Left hindlimb (tissue), 1 donor: ENCODE results near the gene ATP1A1.

Experiments used
- DNase-seq: peaks from one replicate; pipeline ENCODE4 v3.0.0-alpha.2; 2018

Gene ATP1A1

GRCh38 chr1:116373431-116374352, 648 bp downstream of the ATP1A1 start:
- peak; percentile 79 for DNase-seq

GRCh38 chr1:116374353-116375147, 1.5 kb downstream of the ATP1A1 start:
- peak; percentile 40 for DNase-seq

DNA sequence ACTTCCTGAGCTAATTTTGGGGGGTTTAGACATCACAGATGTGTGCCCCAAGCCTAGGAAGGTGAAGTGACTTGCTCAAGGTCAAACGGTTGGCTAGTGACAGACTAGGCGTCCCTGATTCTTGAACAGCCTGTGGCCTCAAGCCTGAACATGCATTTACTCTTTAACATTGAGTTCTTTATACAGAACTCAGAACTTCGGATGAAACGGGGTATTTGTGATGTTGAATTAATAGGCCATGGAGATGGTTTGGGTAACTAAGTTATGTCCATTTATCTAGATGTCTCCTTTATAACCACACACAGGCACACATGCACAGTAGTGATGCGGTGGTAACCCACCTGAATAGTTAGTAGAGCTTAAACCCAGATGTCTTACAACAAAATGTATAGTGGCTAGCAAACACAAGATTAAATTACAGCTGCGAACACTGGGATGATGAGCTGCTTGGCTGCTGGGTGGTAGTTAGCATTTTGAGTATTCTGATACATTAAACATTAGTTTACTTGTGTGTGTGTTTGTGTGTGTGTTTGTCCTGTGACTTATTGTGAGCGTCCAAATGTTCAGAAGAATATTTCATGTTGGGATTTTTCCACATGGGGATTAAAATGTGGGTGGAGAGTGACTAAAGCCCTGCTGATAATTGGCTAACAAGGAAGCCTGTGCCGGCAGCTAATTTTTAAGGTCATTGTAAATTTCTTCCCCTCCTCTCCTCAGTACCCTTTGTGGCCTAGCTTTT, 2.3 kb downstream of the ATP1A1 start:
- no peak for DNase-seq

DNA sequence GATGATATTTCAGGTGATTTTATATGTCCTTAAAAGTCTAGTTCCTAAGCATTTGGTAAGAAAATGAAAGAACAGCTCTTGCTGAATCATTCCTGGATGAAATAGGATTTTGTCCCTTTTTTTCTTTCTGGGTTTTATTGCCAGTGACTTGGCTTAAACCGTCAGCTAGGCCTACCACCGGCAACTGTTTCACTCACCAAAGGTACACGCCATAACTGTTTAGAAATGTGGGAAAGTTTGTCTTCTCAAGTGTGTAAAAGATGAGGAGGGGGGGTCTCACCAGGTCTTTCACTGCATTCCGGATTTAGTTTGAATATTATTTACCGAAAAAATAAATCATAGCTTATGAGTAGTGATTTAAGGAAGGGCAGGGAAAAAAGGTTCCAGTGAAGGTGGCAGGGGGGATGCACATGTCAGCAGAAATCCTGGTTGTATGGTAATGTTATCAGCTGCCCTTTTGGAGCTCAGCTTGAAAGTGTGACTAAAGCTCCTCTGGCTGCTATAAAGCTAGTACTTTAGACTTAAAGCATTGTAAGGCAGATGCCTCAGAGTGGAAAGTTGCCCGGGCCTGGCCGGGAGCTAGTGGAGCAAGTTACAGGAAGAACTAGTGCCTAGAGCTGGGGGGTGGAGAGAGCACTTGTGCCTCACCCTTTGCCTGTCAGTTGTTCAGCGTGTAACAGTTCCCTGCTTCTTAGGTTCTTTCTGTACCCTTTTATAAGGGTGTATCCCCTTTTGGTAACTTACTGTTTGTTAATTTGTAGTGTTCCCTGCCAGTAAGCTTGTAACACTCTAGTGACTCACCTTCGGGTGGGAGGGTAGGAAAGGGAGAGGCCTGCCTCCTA, 3.1 kb downstream of the ATP1A1 start:
- DNase-seq = peak; percentile 68

GRCh38 chr1:116376729-116377086, 3.7 kb downstream of the ATP1A1 start:
- DNase-seq = no peak

GRCh38 chr1:116377541-116378529, 4.8 kb downstream of the ATP1A1 start:
- peak; percentile 48 for DNase-seq

DNA sequence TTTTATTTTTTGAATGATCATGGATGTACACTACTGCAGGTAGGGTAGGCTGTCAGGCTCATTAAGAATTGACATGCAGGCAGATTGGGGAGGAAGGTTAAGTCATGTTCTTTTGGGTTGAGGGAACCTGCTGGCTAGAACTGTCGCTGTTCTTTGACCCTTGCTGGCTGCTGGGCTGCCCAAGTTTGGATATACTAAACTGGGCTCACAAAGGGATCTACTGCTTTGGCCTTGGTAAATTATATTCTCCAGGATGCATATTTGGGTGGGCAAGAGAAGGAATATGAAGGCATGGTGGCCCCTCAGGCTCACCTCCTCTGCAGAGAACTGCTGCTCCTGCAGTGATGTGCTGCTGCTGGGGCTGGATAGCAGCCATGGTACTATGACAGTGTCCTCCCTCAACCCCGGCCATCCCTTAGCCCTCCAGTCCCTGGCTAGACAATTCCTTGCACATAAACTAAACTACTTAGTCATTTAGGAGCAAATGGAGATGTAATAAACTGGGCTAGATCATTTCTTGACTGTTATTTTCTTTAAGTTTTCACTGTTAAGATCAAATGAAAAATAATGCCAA, 6.1 kb downstream of the ATP1A1 start:
- no peak for DNase-seq

GRCh38 chr1:116379674-116380498, 6.8 kb downstream of the ATP1A1 start:
- no peak for DNase-seq

- DNase-seq = no peak
These were observed 7.6 kb downstream of the ATP1A1 start for GRCh38 chr1:116380499-116381242.

- no peak for DNase-seq
These were observed 9.3 kb downstream of the ATP1A1 start for GRCh38 chr1:116382321-116382720.

- no peak for DNase-seq
These were observed 9.9 kb downstream of the ATP1A1 start for GRCh38 chr1:116382857-116383483.

DNA sequence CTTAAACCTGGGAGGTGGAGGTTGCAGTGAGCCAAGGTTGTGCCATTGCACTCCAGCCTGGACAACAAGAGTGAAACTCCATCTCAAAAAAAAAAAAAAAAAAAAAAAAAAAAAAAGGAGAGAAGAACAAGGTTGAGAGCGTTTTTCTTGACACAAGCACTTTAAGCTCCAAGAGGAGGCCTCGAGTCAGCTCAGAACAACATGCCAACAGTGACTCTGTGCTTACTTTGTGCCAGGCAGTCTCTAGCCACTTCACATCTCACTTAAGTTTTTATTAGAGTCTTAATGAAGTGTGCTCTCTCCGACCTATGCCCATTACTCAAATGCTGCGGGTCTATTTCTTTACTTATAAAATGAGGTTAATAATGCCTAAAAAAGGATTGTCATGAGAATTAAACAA, 13.0 kb downstream of the ATP1A1 start:
- no peak for DNase-seq

DNA sequence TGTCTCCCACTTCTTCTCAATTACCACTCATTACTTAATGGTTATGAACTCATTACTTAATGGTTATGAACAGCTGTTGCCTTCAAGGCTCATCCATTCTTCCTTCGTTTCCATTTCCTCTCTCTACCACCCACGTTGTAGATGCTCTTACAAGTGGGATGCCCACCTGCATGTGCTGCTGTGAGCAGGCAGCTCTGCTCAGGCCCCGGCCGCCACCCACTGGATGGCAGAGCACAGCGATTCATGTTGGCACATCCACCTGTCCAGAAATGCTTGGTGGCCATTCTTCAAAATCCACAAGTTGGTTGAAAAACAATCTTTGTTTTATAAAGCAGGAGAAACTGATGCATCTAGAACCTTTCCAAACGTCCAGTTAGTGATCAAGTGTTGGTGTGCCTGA, 14.5 kb downstream of the ATP1A1 start:
- no peak for DNase-seq

GRCh38 chr1:116388122-116388521, 15.1 kb downstream of the ATP1A1 start:
- no peak for DNase-seq

- no peak for DNase-seq
These were observed 16.0 kb downstream of the ATP1A1 start for GRCh38 chr1:116389013-116389412.

- DNase-seq = no peak
These were observed 16.6 kb downstream of the ATP1A1 start for GRCh38 chr1:116389686-116390085.

DNA sequence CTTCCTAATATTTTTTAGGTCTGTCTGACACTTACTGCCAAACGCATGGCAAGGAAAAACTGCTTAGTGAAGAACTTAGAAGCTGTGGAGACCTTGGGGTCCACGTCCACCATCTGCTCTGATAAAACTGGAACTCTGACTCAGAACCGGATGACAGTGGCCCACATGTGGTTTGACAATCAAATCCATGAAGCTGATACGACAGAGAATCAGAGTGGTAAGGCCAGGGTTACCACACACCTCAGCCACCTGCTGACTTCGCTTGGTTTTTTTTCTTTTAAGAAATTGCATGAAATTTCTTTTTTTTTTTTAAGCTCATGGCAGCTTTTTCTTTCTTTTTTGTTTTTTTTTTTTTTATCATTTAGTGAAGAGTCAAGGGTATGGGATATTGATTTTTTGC, 17.2 kb downstream of the ATP1A1 start:
- DNase-seq = no peak

GRCh38 chr1:116391185-116391584, 18.1 kb downstream of the ATP1A1 start:
- DNase-seq = no peak
